ENCODE results near the gene HNRNPF.
A peak's percentile ranks its signal among the peaks of the same experiment; 100 is the strongest.

The HNRNPF gene

DNA sequence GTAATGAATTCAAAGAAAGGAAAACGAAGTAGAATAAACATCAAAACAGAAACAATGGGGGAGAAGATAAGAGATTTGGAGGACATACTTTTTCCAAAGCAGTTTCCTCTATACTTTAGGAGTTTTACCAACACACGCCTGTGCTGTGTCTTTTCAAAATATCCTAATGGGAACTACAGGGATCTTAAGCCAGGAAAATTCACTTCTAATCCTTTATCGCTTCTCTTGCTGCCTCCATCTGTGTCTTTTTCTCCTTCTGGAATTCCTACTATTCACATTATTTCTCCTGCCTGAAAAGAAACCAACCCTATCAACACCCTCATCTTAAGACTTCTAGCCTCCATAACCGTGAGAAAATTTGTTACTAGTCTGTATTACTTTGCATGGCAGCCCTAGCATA is 6.8 kb downstream of the HNRNPF start:
- no peaks in the 10 kb centered on the region for H3K27me3 ChIP-seq (replicated peaks; ENCODE audit: insufficient read depth, low read length)
- no peak overlapping the region for H2AFZ ChIP-seq (ENCODE audit: low read length)
- no peak overlapping the region for H3K4me3 ChIP-seq (ENCODE audit: low read length)
- H3K27ac ChIP-seq (ENCODE audit: low read length), result peak overlapping the region; percentile 3; the same call in 1 of the 2 replicates
- H3K4me2 ChIP-seq (ENCODE audit: low read depth, low read length), result peak overlapping the region; percentile 91; the same call in 1 of the 2 replicates
- H3K9ac ChIP-seq (ENCODE audit: low read length), result no peak overlapping the region
- peaks cover 55% of the 10 kb centered on the region for H4K20me1 ChIP-seq (ENCODE audit: insufficient read depth, low read length)
- H3K9me2 ChIP-seq (replicated peaks; ENCODE audit: insufficient read depth, low read length), result no peaks in the 10 kb centered on the region
- DNase-seq, result peak; percentile 5
- H3K4me1 ChIP-seq (ENCODE audit: low read length), result peaks cover 54% of the 10 kb centered on the region
- peaks cover 89% of the 10 kb centered on the region for H3F3A ChIP-seq (ENCODE audit: insufficient read depth, low read length)
- peaks cover 3% of the 10 kb centered on the region; the same call in 1 of the 2 replicates for H3K36me3 ChIP-seq (replicated peaks; ENCODE audit: insufficient read depth, low read length)
- peaks cover 99% of the 10 kb centered on the region for H3K79me2 ChIP-seq (ENCODE audit: low read length)
- no peaks in the 10 kb centered on the region for H3K9me3 ChIP-seq (replicated peaks; ENCODE audit: insufficient read depth, low read length)
- TF ChIP-seq EZH2 (optimal IDR thresholded peaks at IDR 0.05; ENCODE audit: low read depth, low read length), result no peak
- TF ChIP-seq, protein P1, sequence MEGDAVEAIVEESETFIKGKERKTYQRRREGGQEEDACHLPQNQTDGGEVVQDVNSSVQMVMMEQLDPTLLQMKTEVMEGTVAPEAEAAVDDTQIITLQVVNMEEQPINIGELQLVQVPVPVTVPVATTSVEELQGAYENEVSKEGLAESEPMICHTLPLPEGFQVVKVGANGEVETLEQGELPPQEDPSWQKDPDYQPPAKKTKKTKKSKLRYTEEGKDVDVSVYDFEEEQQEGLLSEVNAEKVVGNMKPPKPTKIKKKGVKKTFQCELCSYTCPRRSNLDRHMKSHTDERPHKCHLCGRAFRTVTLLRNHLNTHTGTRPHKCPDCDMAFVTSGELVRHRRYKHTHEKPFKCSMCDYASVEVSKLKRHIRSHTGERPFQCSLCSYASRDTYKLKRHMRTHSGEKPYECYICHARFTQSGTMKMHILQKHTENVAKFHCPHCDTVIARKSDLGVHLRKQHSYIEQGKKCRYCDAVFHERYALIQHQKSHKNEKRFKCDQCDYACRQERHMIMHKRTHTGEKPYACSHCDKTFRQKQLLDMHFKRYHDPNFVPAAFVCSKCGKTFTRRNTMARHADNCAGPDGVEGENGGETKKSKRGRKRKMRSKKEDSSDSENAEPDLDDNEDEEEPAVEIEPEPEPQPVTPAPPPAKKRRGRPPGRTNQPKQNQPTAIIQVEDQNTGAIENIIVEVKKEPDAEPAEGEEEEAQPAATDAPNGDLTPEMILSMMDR (IDR thresholded peaks at IDR 0.05; ENCODE audit: low read length), result no peak
- no peak for TF ChIP-seq EZH2phosphoT487 (IDR thresholded peaks at IDR 0.05; ENCODE audit: low read length)

DNA sequence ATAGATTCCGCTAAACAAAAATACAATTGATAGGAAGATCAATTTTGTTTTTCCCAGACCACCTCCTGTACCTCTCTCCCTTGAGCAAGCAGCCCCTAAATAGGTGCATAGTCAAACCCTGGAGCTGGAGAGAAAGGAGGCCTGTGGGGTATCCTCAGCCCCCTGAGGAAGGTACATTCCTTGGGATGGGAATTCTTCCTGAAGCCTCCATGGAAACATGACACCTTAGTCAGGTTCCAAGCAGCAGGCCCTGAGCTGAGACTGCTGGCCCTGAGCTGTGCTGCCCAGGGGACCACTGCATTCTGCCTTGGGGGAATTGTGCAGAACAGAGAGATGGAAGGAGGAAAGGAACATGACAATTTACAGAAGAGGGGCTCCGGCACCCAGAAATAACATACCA is 7.4 kb downstream of the HNRNPF start:
- TF ChIP-seq EZH2phosphoT487 (IDR thresholded peaks at IDR 0.05; ENCODE audit: low read length) (no peak), EZH2 (optimal IDR thresholded peaks at IDR 0.05; ENCODE audit: low read depth, low read length) (no peak)
- TF ChIP-seq, protein P1 (IDR thresholded peaks at IDR 0.05; ENCODE audit: low read length), result no peak
- Histone ChIP-seq H3K36me3 (replicated peaks; ENCODE audit: insufficient read depth, low read length) (peaks cover 3% of the 10 kb centered on the region; the same call in 1 of the 2 replicates), H3K4me2 (ENCODE audit: low read depth, low read length) (peak overlapping the region; percentile 22; the same call in 1 of the 2 replicates), H3F3A (ENCODE audit: insufficient read depth, low read length) (peaks cover 88% of the 10 kb centered on the region), H3K9me2 (replicated peaks; ENCODE audit: insufficient read depth, low read length) (no peaks in the 10 kb centered on the region), H2AFZ (ENCODE audit: low read length) (no peak overlapping the region), H3K4me1 (ENCODE audit: low read length) (peaks cover 54% of the 10 kb centered on the region), H3K27me3 (replicated peaks; ENCODE audit: insufficient read depth, low read length) (no peaks in the 10 kb centered on the region), H3K9ac (ENCODE audit: low read length) (no peak overlapping the region; the same call in 1 of the 2 replicates), H3K9me3 (replicated peaks; ENCODE audit: insufficient read depth, low read length) (no peaks in the 10 kb centered on the region), H4K20me1 (ENCODE audit: insufficient read depth, low read length) (peaks cover 55% of the 10 kb centered on the region), H3K27ac (ENCODE audit: low read length) (no peak overlapping the region; the same call in 1 of the 2 replicates), H3K4me3 (ENCODE audit: low read length) (no peak overlapping the region), H3K79me2 (ENCODE audit: low read length) (peaks cover 95% of the 10 kb centered on the region)
- DNase-seq, result no peak

DNA sequence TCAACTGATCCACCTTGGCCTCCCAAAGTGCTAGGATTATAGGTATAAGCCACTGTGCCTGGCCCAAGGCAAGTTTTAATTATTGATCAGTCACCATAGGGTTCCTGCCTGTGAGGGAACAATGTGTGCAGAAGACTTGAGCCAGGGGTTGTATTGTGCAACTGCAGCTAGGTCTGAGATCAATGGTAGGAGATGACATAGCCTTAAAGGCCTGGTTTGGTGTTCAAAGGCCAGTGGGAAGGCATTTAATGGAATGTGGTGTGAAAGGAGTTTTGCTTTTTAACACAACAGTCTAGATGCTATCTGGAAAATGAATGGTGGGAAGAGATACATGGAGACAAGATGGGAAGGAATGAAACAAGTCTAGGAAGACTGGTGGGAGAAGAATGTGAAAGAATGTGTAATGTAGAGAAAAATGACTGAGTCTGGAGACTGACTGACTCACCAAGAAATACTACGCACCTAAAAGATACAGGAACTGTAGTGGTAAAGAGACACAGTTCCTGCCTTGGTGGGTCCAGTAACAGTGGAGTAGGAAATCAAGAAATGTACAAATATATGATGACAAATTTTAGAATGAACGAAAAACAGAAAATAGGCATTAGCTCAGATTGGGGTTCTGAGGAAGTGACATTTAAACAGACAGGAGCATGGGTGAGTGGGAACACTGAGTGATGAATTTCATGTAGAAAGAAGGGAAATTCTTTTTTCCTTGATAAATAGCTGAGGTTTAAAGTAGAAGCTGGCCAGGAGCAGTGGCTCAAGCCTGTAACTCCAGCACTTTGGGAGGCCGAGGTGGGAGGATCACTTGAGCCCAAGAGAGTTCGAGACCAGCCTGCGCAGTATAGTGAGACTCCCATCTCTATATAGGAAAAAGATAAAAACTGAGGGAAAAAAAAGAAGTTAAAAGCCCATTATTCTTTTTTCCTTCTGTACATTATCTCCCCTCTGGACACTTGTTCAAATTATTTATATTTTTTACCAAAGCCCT is 9.4 kb downstream of the HNRNPF start:
- Histone ChIP-seq H3K9me3 (replicated peaks; ENCODE audit: insufficient read depth, low read length) (no peaks in the 10 kb centered on the region), H3K4me1 (ENCODE audit: low read length) (peaks cover 59% of the 10 kb centered on the region), H3K9ac (ENCODE audit: low read length) (peak overlapping the region; percentile 8; the same call in 1 of the 2 replicates), H3K4me3 (ENCODE audit: low read length) (0 out of 2 replicates have a peak overlapping the region, but pooled peaks have one; percentile 12), H3K79me2 (ENCODE audit: low read length) (peaks cover 95% of the 10 kb centered on the region), H3K27me3 (replicated peaks; ENCODE audit: insufficient read depth, low read length) (no peaks in the 10 kb centered on the region), H3K9me2 (replicated peaks; ENCODE audit: insufficient read depth, low read length) (no peaks in the 10 kb centered on the region), H3F3A (ENCODE audit: insufficient read depth, low read length) (peaks cover 80% of the 10 kb centered on the region), H3K27ac (ENCODE audit: low read length) (peak overlapping the region; percentile 91; the same call in 1 of the 2 replicates), H3K36me3 (replicated peaks; ENCODE audit: insufficient read depth, low read length) (peaks cover 5% of the 10 kb centered on the region; the same call in 1 of the 2 replicates), H3K4me2 (ENCODE audit: low read depth, low read length) (peak overlapping the region; percentile 82), H4K20me1 (ENCODE audit: insufficient read depth, low read length) (peaks cover 61% of the 10 kb centered on the region), H2AFZ (ENCODE audit: low read length) (no peak overlapping the region)
- DNase-seq, result no peak
- no peak for TF ChIP-seq EZH2 (optimal IDR thresholded peaks at IDR 0.05; ENCODE audit: low read depth, low read length)
- TF ChIP-seq, protein P1 (IDR thresholded peaks at IDR 0.05; ENCODE audit: low read length), result no peak
- TF ChIP-seq EZH2phosphoT487 (IDR thresholded peaks at IDR 0.05; ENCODE audit: low read length), result no peak
